Gastroesophageal sphincter (tissue), 4 donors: ENCODE results near the gene ASPM. TPM values are rescaled to one million over a fixed set of nuclear protein-coding genes. Genes with fewer than 3 reads are reported as not detected.

Experiments used
- ATAC-seq: fragments of 150-250 bp; one replicate; pipeline ENCODE4 v1.9.1; 2016; ENCODE audit warnings: mild to moderate bottlenecking, moderate library complexity
- H3K27ac ChIP-seq, 4 donors: fragments of 200-600 bp; sonication (generic) in 3 of 4; 1 replicate in 3 of 4; 2 replicates in 1 of 4; pipeline ENCODE4 v1.5.1; 2016 to 2019
- H3K27me3 ChIP-seq: fragments of 200-600 bp; sonication (generic); one replicate; pipeline ENCODE4 v1.5.1; 2019
- H3K36me3 ChIP-seq, 2 donors: fragments of 200-600 bp; sonication (generic); one replicate each; pipeline ENCODE4 v1.5.1; 2019; ENCODE audit warnings: control low read depth in 1 of 2
- H3K4me1 ChIP-seq, 3 donors: fragments of 200-600 bp; sonication (generic); 1 replicate in 2 of 3; 2 replicates in 1 of 3; pipeline ENCODE4 v1.5.1; 2016 to 2019; ENCODE audit warnings: control low read depth in 2 of 3
- H3K4me3 ChIP-seq, 2 donors: fragments of 200-600 bp; sonication (generic); one replicate each; pipeline ENCODE4 v1.5.1; 2019; ENCODE audit warnings: mild to moderate bottlenecking in 1 of 2, moderate library complexity in 1 of 2
- H3K9me3 ChIP-seq, 3 donors: fragments of 200-600 bp; sonication (generic); one replicate each; pipeline ENCODE4 v1.5.1; 2017 to 2019; ENCODE audit warnings: control low read depth in 2 of 3
- EP300 ChIP-seq: sonication (generic); formaldehyde crosslinking; IDR thresholded peaks from one replicate; pipeline ENCODE4 v1.6.1; 2017; ENCODE audit warnings: antibody characterized with exemption, mild to moderate bottlenecking
- POLR2A ChIP-seq, 2 donors: fragments of 450-650 bp; IDR thresholded peaks; one replicate each; pipeline ENCODE4 v1.6.1; 2017; ENCODE audit warnings: antibody characterized with exemption in 2 of 2, mild to moderate bottlenecking in 2 of 2, moderate library complexity in 1 of 2
- POLR2AphosphoS5 ChIP-seq: sonication (generic); formaldehyde crosslinking; IDR thresholded peaks from one replicate; pipeline ENCODE4 v1.6.1; 2017; ENCODE audit warnings: antibody characterized with exemption
- whole genome bisulfite sequencing, 2 donors: methylation state at CpG; one replicate each; pipeline ENCODE4 v1.1.5; 2018; ENCODE audit warnings: low coverage in 1 of 2; 5-methylcytosine and 5-hydroxymethylcytosine counted together
- total RNA-seq, 4 donors: library from RNA; depleted of rRNA; stranded (reverse); fragments of >200 nt; gene quantifications; one replicate each; pipeline ENCODE4 v1.1.0, GENCODE V29; 2016
- TF ChIP-seq, protein P1 (sequence below), 4 experiments: fragments of 200-600 bp in 2 of 4; fragments of 450-650 bp in 2 of 4; sonication (generic) in 1 of 4; IDR thresholded peaks; one replicate each; pipeline ENCODE4 v1.5.1; 2017 to 2019; ENCODE audit warnings: antibody characterized with exemption in 4 of 4, mild to moderate bottlenecking in 2 of 4, moderate library complexity in 2 of 4

ASPM gene
- total RNA-seq, 4 donors from 2014 or later: 0.27 to 0.96 (median 0.29) TPM

DNA sequence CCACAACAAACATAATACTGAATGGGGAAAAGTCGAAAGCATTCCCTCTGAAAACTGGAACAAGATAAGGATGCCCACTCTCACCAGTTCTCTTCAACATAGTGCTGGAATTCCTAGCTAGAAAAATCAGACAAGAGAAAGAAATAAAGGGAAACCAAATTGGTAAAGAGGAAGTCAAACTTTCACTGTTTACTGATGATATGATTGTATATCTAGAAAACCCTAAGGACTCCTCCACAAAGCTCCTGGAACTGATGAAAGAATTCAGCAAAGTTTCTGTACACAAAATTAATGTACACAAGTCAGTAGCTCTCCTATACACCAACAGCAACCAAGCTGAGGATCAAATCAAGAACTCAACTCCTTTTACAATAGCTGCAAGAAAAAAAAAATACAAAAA, 72.5 kb downstream of the ASPM start:
- no peaks in the 10 kb centered on the region for H3K4me1 ChIP-seq
- WGBS, 2 donors: 88 to 100% methylated on average over 1 of the region's 1 CpG
- TF ChIP-seq POLR2AphosphoS5 (no peak), EP300 (no peak), POLR2A (IDR thresholded peaks at IDR 0.05) (no peak)
- TF ChIP-seq, protein P1, sequence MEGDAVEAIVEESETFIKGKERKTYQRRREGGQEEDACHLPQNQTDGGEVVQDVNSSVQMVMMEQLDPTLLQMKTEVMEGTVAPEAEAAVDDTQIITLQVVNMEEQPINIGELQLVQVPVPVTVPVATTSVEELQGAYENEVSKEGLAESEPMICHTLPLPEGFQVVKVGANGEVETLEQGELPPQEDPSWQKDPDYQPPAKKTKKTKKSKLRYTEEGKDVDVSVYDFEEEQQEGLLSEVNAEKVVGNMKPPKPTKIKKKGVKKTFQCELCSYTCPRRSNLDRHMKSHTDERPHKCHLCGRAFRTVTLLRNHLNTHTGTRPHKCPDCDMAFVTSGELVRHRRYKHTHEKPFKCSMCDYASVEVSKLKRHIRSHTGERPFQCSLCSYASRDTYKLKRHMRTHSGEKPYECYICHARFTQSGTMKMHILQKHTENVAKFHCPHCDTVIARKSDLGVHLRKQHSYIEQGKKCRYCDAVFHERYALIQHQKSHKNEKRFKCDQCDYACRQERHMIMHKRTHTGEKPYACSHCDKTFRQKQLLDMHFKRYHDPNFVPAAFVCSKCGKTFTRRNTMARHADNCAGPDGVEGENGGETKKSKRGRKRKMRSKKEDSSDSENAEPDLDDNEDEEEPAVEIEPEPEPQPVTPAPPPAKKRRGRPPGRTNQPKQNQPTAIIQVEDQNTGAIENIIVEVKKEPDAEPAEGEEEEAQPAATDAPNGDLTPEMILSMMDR (IDR thresholded peaks at IDR 0.05): no peak
- H3K27me3 ChIP-seq: no peaks in the 10 kb centered on the region
- H3K9me3 ChIP-seq: peaks cover 0 to 14% (median 0%) of the 10 kb centered on the region in 3 donors
- no peak for ATAC-seq
- H3K36me3 ChIP-seq: no peaks in the 10 kb centered on the region
- H3K4me3 ChIP-seq: no peak overlapping the region
- no peak overlapping the region for H3K27ac ChIP-seq

DNA sequence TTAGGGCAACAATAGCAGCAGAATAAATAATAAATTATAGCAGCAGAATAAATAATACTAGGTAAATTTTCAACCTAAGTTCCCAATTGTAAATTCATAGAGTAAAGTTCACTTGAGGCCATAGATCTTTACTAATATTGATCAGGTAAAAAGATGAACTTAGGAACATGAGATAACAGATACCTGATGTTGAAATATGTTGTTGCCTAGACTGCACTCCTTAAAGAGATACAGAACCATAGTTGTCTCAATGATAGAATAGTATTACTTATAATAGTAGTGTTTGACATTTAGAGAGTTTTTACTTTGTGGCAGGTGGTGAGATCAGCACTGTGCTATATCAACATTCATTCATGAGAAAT, 79.0 kb downstream of the ASPM start:
- Histone ChIP-seq H3K27ac (no peak overlapping the region), H3K27me3 (no peaks in the 10 kb centered on the region), H3K36me3 (no peaks in the 10 kb centered on the region), H3K9me3 (peaks cover 0 to 14% (median 0%) of the 10 kb centered on the region in 3 donors), H3K4me3 (no peak overlapping the region), H3K4me1 (no peaks in the 10 kb centered on the region)
- TF ChIP-seq, protein P1 (IDR thresholded peaks at IDR 0.05): no peak
- TF ChIP-seq POLR2AphosphoS5 (no peak), POLR2A (IDR thresholded peaks at IDR 0.05) (no peak), EP300 (no peak)
- ATAC-seq: no peak

DNA sequence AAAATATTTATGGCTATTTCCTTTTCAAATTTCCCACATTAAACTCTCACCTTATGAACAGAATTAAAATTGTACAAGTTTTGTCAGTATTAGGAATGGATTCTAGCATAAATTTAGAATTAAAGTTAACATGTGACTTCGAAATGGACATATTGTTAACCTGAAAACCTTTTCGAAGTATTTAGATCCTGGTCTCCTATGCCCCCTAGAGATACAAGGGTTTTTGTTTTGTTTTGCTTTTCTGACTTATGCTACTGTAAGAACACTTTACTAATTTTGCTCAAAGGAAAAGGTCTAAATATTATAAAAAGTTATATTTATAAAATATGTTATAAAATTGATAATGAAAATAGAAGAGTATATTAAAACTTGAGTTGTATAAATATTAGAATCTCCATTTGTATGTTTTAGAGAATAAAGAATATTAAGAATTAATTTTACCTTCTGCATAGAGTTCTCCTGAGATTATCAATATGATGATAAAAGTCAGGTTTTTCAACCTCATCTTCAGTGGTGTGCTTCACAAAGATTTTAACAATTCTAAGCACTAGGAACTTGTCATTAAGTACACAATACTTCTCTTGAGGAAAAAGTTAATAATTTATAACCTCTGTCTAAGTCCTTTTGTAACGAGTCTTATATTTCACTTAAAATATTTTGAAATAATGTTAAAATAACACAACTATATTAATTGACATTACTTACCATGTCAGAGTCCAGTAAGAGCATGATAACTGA, 79.6 kb downstream of the ASPM start, which contains the start of gene F13B:
TSS of gene F13B (minus strand) at position 542 of the 738 bp plus-strand sequence. CDS start at position 505, 37 bp downstream.
- no peak within 1 kb of the TSS for H3K4me3 ChIP-seq
- H3K9me3 ChIP-seq: peaks cover 0 to 14% (median 0%) of the 10 kb centered on the region in 3 donors
- 74 to 83% methylated on average over 3 of the region's 3 CpGs for WGBS, 2 donors
- no peaks in the 10 kb centered on the region for H3K27me3 ChIP-seq
- no peak for TF ChIP-seq POLR2AphosphoS5
- TF ChIP-seq POLR2A (IDR thresholded peaks at IDR 0.05): no peak
- TF ChIP-seq EP300: no peak
- TF ChIP-seq, protein P1 (IDR thresholded peaks at IDR 0.05): no peak
- H3K36me3 ChIP-seq: no peaks in the 10 kb centered on the region
- H3K27ac ChIP-seq: no peak within 1 kb of the TSS
- ATAC-seq: no peak
- H3K4me1 ChIP-seq: no peaks in the 10 kb centered on the region

DNA sequence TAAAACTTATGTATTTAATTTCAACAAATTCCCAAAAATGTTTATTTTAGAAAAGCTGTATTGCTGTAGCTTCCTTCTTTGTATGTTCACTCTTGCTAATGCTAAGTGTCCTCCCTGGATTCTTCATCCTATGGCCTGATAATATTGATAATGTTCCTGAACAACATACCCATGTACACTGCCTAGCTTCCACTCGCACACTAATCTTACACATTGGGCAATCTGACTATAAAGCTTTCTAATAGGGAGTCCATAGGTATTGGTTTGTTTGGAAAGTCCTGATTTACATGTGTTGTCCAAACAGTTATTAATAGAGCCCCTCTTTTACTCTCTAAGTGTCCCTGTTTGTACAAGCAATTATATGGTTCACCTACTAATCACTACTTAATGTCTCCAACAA, 80.2 kb downstream of the ASPM start:
- Histone ChIP-seq H3K27ac (no peak overlapping the region), H3K9me3 (peaks cover 0 to 14% (median 0%) of the 10 kb centered on the region in 3 donors), H3K4me1 (no peaks in the 10 kb centered on the region), H3K36me3 (no peaks in the 10 kb centered on the region), H3K4me3 (no peak overlapping the region), H3K27me3 (no peaks in the 10 kb centered on the region)
- 83 to 100% methylated on average over 1 of the region's 1 CpG for WGBS, 2 donors
- TF ChIP-seq POLR2A (IDR thresholded peaks at IDR 0.05) (no peak), POLR2AphosphoS5 (no peak), EP300 (no peak)
- TF ChIP-seq, protein P1 (IDR thresholded peaks at IDR 0.05): no peak
- ATAC-seq: no peak

DNA sequence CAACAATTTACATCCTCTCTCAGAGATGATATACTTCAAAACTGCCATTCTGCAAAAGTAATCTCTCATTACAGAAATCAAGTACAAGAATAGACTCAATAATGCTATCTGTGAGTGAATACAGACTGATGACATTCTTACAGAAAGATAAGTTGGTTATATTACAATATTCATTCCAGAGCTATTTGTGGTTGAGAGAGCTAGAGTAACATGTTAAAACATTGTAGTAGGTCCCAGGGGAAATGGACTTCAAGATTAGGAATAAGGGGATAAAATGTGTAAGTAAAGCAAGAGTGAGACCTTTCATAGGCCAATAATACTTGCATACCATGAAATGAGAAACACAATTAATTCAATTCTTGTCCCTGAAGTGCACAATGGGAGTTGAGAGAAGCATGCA, 80.9 kb downstream of the ASPM start:
- Histone ChIP-seq H3K36me3 (no peaks in the 10 kb centered on the region), H3K27ac (no peak overlapping the region), H3K4me3 (no peak overlapping the region), H3K9me3 (peaks cover 0 to 13% (median 0%) of the 10 kb centered on the region in 3 donors), H3K27me3 (no peaks in the 10 kb centered on the region), H3K4me1 (no peaks in the 10 kb centered on the region)
- TF ChIP-seq POLR2AphosphoS5 (no peak), EP300 (no peak), POLR2A (IDR thresholded peaks at IDR 0.05) (no peak)
- TF ChIP-seq, protein P1 (IDR thresholded peaks at IDR 0.05): no peak
- ATAC-seq: no peak
